Measurements from ENCODE around the gene SEPTIN7. TPM values are rescaled to one million over a fixed set of nuclear protein-coding genes. Genes with fewer than 3 reads are reported as not detected.

Gene SEPTIN7
- total and polyA plus RNA-seq, 9 of the 15 experiments (the other 6 are each of a cell fraction or from before 2014, with no cell fraction given): 95.0 to 268 (median 163) TPM

DNA sequence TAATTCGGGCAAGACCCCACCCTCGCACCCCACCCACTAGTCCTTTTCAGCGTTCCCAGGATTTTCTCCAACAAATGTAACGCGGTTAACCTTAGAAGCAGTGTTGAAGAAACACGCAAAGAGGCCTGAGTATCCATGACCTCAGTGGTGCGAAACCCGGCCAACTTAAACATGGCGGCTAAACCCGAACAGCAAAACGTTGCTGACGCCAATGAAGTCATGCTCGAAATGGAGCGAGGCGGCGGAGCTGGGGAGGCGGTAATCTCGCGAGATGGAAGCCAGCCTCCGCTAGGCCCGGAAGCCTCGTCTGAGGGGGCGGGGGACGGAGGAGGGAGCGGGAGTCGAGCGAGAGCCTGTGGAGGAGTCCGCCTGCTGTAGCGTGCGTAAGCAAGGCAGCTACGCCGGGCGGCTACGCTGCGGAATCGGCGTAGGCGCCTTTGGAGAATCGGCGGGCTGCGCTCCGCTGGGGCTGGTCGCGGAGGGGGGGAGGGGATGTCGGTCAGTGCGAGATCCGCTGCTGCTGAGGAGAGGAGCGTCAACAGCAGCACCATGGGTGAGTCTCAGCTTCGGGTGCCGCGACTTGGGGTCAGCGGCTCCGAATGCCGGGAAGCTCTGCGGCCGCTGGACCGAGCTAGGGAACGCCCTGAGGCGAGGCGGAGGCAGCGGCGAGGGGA lies at the start of gene SEPTIN7 (continued):
- TF ChIP-seq LCOR (CRISPR knock-in tag; IDR thresholded peaks at IDR 0.05) (peak; percentile 89; the same call in 1 of the 2 replicates), TEAD2 (tag; IDR thresholded peaks at IDR 0.05) (no peak), RAD51 (IDR thresholded peaks at IDR 0.05; ENCODE audit: borderline replicate concordance, low read depth) (no peak), TOE1 (IDR thresholded peaks at IDR 0.05; ENCODE audit: borderline replicate concordance) (no peak), TOE1 (CRISPR knock-in tag; IDR thresholded peaks at IDR 0.05; ENCODE audit: borderline replicate concordance, low read depth) (no peak), TRIM28 (IDR thresholded peaks at IDR 0.05) (no peak), CBFA2T2 (conservative IDR thresholded peaks at IDR 0.05) (no peak), TAF7 (tag; IDR thresholded peaks at IDR 0.05) (peak; percentile 96), YY1 (IDR thresholded peaks at IDR 0.05; ENCODE audit: borderline replicate concordance in 1 of 3, control insufficient read depth in 1 of 3, extremely low read depth in 1 of 3, insufficient read depth in 3 of 3, insufficient read length in 1 of 3, insufficient replicate concordance in 2 of 3, low read depth in 1 of 3, low read length in 2 of 3) (peak; percentile 70 to 95 (median 92)), SIX5 (IDR thresholded peaks at IDR 0.05; ENCODE audit: borderline replicate concordance in 1 of 2, insufficient read depth in 1 of 2, low read depth in 1 of 2, low read length in 2 of 2) (no peak), RBBP5 (IDR thresholded peaks at IDR 0.05; ENCODE audit: borderline replicate concordance, insufficient read depth, low read length, poor library complexity, severe bottlenecking) (no peak), TBL1XR1 (IDR thresholded peaks at IDR 0.05; ENCODE audit: low read length in 2 of 2) (no peak; a peak in 1 of 4 replicates), BRD4 (IDR thresholded peaks at IDR 0.05) (peak; percentile 18; the same call in 1 of the 2 replicates), HCFC1 (IDR thresholded peaks at IDR 0.05; ENCODE audit: low read depth, low read length) (peak; percentile 63), FOXK1 (CRISPR knock-in tag; IDR thresholded peaks at IDR 0.05; ENCODE audit: borderline replicate concordance) (no peak; the same call in 1 of the 2 replicates), LARP7 (IDR thresholded peaks at IDR 0.05) (no peak), GATAD2A (IDR thresholded peaks at IDR 0.05) (no peak), NRF1 (conservative IDR thresholded peaks at IDR 0.05 in 1 of 2, IDR thresholded peaks at IDR 0.05 in 1 of 2) (peak; percentile 76 to 82), HDAC6 (IDR thresholded peaks at IDR 0.05; ENCODE audit: low read depth, low read length) (no peak), TRIM24 (IDR thresholded peaks at IDR 0.05) (no peak; a peak in 1 of 4 replicates), EGR1 (conservative IDR thresholded peaks at IDR 0.05) (peak; percentile 97), CBX2 (IDR thresholded peaks at IDR 0.05; ENCODE audit: insufficient read depth, low read length, poor library complexity, severe bottlenecking) (no peak), PTTG1 (tag; IDR thresholded peaks at IDR 0.05; ENCODE audit: low read depth) (no peak)
- TF ChIP-seq, protein P1, sequence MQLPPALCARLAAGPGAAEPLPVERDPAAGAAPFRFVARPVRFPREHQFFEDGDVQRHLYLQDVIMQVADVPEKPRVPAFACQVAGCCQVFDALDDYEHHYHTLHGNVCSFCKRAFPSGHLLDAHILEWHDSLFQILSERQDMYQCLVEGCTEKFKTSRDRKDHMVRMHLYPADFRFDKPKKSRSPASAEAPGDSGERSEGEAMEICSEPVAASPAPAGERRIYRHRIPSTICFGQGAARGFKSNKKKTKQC (CRISPR knock-in tag; IDR thresholded peaks at IDR 0.05): peak; percentile 63; the same call in 1 of the 2 replicates
- TF ChIP-seq, protein P2, sequence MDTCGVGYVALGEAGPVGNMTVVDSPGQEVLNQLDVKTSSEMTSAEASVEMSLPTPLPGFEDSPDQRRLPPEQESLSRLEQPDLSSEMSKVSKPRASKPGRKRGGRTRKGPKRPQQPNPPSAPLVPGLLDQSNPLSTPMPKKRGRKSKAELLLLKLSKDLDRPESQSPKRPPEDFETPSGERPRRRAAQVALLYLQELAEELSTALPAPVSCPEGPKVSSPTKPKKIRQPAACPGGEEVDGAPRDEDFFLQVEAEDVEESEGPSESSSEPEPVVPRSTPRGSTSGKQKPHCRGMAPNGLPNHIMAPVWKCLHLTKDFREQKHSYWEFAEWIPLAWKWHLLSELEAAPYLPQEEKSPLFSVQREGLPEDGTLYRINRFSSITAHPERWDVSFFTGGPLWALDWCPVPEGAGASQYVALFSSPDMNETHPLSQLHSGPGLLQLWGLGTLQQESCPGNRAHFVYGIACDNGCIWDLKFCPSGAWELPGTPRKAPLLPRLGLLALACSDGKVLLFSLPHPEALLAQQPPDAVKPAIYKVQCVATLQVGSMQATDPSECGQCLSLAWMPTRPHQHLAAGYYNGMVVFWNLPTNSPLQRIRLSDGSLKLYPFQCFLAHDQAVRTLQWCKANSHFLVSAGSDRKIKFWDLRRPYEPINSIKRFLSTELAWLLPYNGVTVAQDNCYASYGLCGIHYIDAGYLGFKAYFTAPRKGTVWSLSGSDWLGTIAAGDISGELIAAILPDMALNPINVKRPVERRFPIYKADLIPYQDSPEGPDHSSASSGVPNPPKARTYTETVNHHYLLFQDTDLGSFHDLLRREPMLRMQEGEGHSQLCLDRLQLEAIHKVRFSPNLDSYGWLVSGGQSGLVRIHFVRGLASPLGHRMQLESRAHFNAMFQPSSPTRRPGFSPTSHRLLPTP (IDR thresholded peaks at IDR 0.05; ENCODE audit: borderline replicate concordance, extremely low read depth, insufficient read length): no peak

Data from K562 (cell line).